ENCODE measurements around the gene RGMA.

RGMA gene

DNA sequence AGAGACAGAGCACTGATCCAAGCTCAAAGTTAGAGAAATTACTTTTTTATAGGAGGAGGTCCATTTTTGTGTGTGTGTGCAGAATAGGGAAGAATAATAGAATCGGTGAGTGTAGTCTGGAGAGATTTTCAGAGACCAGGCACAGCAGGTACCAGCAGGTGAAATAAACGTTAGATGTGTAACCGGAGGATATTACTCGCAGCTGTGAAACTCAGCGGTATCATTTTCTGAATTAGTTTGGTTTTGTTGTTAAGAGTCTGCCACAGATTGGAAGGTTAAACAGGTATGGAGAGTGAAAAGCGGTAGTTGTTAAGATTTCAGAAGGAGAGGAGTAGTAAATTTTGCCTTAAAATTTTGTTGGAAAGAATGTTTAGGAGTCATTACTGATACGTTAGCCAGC lies 69.9 kb downstream of the RGMA start:
- Histone ChIP-seq H3K36me3 (ENCODE audit: control insufficient read depth, insufficient read depth, low read length) (no peaks in the 10 kb centered on the region), H3K27ac (no peak overlapping the region)

DNA sequence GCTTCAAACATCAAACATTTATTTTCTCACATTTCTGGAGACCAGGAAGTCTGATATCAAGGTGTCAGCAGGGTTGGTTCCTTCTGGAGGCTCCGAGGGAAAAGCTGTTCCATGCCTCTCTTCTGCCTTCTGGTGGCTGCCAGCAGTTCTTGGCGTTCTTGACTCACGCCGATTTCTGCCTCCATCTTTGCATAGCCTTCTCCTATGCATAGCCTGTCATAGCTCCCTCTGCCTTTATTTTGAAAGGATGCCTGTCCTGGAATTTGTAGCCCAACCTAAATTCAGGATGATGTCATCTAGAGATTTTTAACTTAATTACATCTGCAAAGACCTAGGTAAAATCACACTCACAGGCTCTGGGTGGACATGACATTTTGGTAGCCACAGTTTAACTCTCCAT lies 70.4 kb downstream of the RGMA start:
- no peak overlapping the region for H3K4me3 ChIP-seq (ENCODE audit: low read depth, low read length)
- H2AFZ ChIP-seq, result no peak overlapping the region
- no peaks in the 10 kb centered on the region for H3K36me3 ChIP-seq (ENCODE audit: control insufficient read depth, insufficient read depth, low read length)
- H3K9me3 ChIP-seq (ENCODE audit: control insufficient read depth, low read length), result no peaks in the 10 kb centered on the region
- H3K4me2 ChIP-seq (ENCODE audit: low read length), result no peak overlapping the region
- no peak overlapping the region for H3K9ac ChIP-seq
- TF ChIP-seq, protein P1, sequence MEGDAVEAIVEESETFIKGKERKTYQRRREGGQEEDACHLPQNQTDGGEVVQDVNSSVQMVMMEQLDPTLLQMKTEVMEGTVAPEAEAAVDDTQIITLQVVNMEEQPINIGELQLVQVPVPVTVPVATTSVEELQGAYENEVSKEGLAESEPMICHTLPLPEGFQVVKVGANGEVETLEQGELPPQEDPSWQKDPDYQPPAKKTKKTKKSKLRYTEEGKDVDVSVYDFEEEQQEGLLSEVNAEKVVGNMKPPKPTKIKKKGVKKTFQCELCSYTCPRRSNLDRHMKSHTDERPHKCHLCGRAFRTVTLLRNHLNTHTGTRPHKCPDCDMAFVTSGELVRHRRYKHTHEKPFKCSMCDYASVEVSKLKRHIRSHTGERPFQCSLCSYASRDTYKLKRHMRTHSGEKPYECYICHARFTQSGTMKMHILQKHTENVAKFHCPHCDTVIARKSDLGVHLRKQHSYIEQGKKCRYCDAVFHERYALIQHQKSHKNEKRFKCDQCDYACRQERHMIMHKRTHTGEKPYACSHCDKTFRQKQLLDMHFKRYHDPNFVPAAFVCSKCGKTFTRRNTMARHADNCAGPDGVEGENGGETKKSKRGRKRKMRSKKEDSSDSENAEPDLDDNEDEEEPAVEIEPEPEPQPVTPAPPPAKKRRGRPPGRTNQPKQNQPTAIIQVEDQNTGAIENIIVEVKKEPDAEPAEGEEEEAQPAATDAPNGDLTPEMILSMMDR (IDR thresholded peaks at IDR 0.05), result no peak
- no peaks in the 10 kb centered on the region for H3K27me3 ChIP-seq (ENCODE audit: control insufficient read depth, insufficient read depth, low read length)
- H3K4me1 ChIP-seq, result no peaks in the 10 kb centered on the region
- H3K79me2 ChIP-seq, result no peaks in the 10 kb centered on the region
- H3K27ac ChIP-seq, result no peak overlapping the region

More for the DNA sequence above, 69.9 kb downstream of the RGMA start:
- H3K27me3 ChIP-seq (ENCODE audit: control insufficient read depth, insufficient read depth, low read length), result no peaks in the 10 kb centered on the region
- no peak overlapping the region for H3K9ac ChIP-seq
- TF ChIP-seq, protein P1 (IDR thresholded peaks at IDR 0.05), result no peak
- no peak overlapping the region for H3K4me2 ChIP-seq (ENCODE audit: low read length)
- no peaks in the 10 kb centered on the region for H3K4me1 ChIP-seq
- no peak overlapping the region for H2AFZ ChIP-seq
- H3K79me2 ChIP-seq, result no peaks in the 10 kb centered on the region
- no peaks in the 10 kb centered on the region for H3K9me3 ChIP-seq (ENCODE audit: control insufficient read depth, low read length)
- H3K4me3 ChIP-seq (ENCODE audit: low read depth, low read length), result no peak overlapping the region

DNA sequence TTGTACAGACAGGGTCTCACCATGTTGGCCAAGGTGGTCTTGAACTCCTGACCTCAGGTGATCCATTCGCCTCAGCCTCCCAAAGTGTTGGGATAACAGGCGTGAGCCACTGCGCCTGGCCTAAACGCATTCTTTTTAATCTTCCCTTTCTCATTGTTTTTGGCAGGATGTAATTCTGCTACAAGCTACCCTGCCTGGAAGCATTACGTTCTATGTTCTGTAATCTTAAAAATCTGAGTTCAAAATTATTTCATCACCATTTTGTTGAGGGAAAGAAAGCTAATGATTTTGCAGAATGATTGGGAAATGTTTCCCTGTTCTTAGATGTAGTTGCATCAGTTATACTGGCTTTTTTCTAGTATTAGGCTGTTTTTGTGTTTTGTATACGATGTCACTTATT lies 71.5 kb downstream of the RGMA start:
- Histone ChIP-seq H3K79me2 (no peaks in the 10 kb centered on the region), H3K27ac (no peak overlapping the region), H2AFZ (no peak overlapping the region), H3K4me3 (ENCODE audit: low read depth, low read length) (no peak overlapping the region), H3K9ac (no peak overlapping the region), H3K27me3 (ENCODE audit: control insufficient read depth, insufficient read depth, low read length) (no peaks in the 10 kb centered on the region), H3K4me2 (ENCODE audit: low read length) (no peak overlapping the region), H3K36me3 (ENCODE audit: control insufficient read depth, insufficient read depth, low read length) (no peaks in the 10 kb centered on the region), H3K9me3 (ENCODE audit: control insufficient read depth, low read length) (no peaks in the 10 kb centered on the region), H3K4me1 (no peaks in the 10 kb centered on the region)
- TF ChIP-seq, protein P1 (IDR thresholded peaks at IDR 0.05), result no peak

DNA sequence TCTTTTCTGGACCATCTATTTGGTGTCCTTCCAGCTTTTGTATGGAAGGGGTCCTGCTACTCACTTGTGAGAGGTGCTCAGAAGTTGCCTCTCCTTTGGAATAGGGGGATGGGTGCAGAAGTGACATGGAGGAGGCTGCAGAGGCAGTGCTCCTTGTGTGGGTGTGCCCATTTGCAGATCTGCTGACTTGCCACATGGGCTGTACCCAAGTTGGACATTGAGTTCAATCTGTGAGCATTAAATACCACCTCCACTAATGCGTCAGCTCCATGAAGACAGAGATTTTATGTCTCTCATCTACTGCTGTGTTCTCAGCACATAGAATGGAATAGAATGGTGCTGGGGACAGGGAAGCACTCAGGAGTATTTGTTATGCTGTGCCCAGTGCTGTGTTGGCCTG lies 76.2 kb downstream of the RGMA start:
- H3K4me2 ChIP-seq (ENCODE audit: low read length), result no peak overlapping the region
- no peak overlapping the region for H3K27ac ChIP-seq
- no peaks in the 10 kb centered on the region for H3K36me3 ChIP-seq (ENCODE audit: control insufficient read depth, insufficient read depth, low read length)

DNA sequence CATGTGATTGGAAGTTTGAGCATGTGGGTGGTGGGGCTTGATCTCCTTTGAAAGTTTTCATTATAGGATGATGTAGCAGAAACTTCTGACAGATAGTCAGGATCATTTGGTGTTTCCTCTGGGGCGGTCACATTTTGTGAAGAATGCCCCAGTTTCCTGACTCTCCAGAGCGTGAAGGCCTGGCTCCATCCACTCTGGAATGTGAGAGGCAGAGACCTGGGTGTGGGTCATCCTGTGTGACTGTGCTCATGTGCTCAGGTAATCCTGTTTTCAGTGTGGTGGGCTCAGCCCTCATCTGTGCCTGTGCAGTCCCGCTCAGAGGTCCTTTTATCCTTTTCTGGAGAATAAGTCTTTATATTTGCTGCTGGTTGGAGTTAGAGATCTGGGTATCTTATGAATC lies 81.0 kb downstream of the RGMA start:
- Histone ChIP-seq H2AFZ (no peak overlapping the region), H3K4me1 (no peaks in the 10 kb centered on the region), H3K9me3 (ENCODE audit: control insufficient read depth, low read length) (no peaks in the 10 kb centered on the region), H3K9ac (no peak overlapping the region), H3K79me2 (no peaks in the 10 kb centered on the region), H3K27ac (no peak overlapping the region), H3K36me3 (ENCODE audit: control insufficient read depth, insufficient read depth, low read length) (no peaks in the 10 kb centered on the region), H3K27me3 (ENCODE audit: control insufficient read depth, insufficient read depth, low read length) (no peaks in the 10 kb centered on the region), H3K4me2 (ENCODE audit: low read length) (no peak overlapping the region), H3K4me3 (ENCODE audit: low read depth, low read length) (no peak overlapping the region)
- TF ChIP-seq, protein P1 (IDR thresholded peaks at IDR 0.05), result no peak

More for the DNA sequence above, 76.2 kb downstream of the RGMA start:
- Histone ChIP-seq H3K79me2 (no peaks in the 10 kb centered on the region), H3K4me3 (ENCODE audit: low read depth, low read length) (no peak overlapping the region), H3K4me1 (no peaks in the 10 kb centered on the region), H3K9ac (no peak overlapping the region), H2AFZ (no peak overlapping the region), H3K27me3 (ENCODE audit: control insufficient read depth, insufficient read depth, low read length) (no peaks in the 10 kb centered on the region), H3K9me3 (ENCODE audit: control insufficient read depth, low read length) (no peaks in the 10 kb centered on the region)
- TF ChIP-seq, protein P1 (IDR thresholded peaks at IDR 0.05), result no peak

All from parathyroid adenoma (tissue), 2 donors.